SK-N-SH (cell line): ENCODE data around the gene NDUFAF4.

ENCODE experiments used
- CHD2 ChIP-seq: fragments of 150-350 bp; IDR thresholded peaks from 2 replicates; pipeline ENCODE4 v1.6.1; 2018; ENCODE audit warnings: low read length; ENCODE audit not compliant: partially characterized antibody
- EP300 ChIP-seq, 2 experiments: IDR thresholded peaks; 2 replicates each; pipeline versions ENCODE4 v1.4.0 to v1.6.1; 2012; ENCODE audit warnings: borderline replicate concordance in 1 of 2, low read depth in 1 of 2, low read length in 1 of 2
- POLR2AphosphoS5 ChIP-seq: IDR thresholded peaks from 2 replicates; pipeline ENCODE4 v1.6.1; 2012; ENCODE audit warnings: low read depth, low read length
- RCOR1 ChIP-seq: fragments of 150-350 bp; IDR thresholded peaks from 2 replicates; pipeline ENCODE4 v1.6.1; 2017; ENCODE audit warnings: antibody characterized with exemption, low read length
- REST ChIP-seq: IDR thresholded peaks from 2 replicates; pipeline ENCODE4 v1.6.1; 2012; ENCODE audit warnings: mild to moderate bottlenecking, low read depth, low read length, moderate library complexity
- RFX5 ChIP-seq: IDR thresholded peaks from 2 replicates; pipeline ENCODE4 v1.6.1; 2012; ENCODE audit warnings: mild to moderate bottlenecking, improper control_type of control experiment, low read length
- SIN3A ChIP-seq: IDR thresholded peaks from 2 replicates; pipeline ENCODE4 v1.6.1; 2012; ENCODE audit warnings: low read depth, mild to moderate bottlenecking, low read length, moderate library complexity, borderline replicate concordance
- USF1 ChIP-seq: IDR thresholded peaks from 2 replicates; pipeline ENCODE4 v1.4.0; 2012; ENCODE audit warnings: low read depth, borderline replicate concordance
- YY1 ChIP-seq: IDR thresholded peaks from 2 replicates; pipeline ENCODE4 v1.4.0; 2012; ENCODE audit warnings: low read depth, mild to moderate bottlenecking
- TF ChIP-seq, protein P1 (sequence below): fragments of 200-600 bp; sonication (generic); IDR thresholded peaks from 2 replicates; pipeline ENCODE4 v1.6.1; 2017; ENCODE audit warnings: antibody characterized with exemption, mild to moderate bottlenecking, moderate library complexity
- TF ChIP-seq, protein P2 (sequence below): IDR thresholded peaks from 2 replicates; pipeline ENCODE4 v1.4.0; 2012; ENCODE audit warnings: low read depth
- TF ChIP-seq, protein P3 (sequence below): fragments of 150-350 bp; IDR thresholded peaks from 2 replicates; pipeline ENCODE4 v1.6.1; 2017; ENCODE audit warnings: antibody characterized with exemption, low read length, low read depth, borderline replicate concordance

GRCh38 chr6:96900873-96901272 is 3.2 kb upstream of the NDUFAF4 start:
- TF ChIP-seq POLR2AphosphoS5 (no peak), USF1 (no peak), RFX5 (no peak), REST (no peak), RCOR1 (no peak), EP300 (IDR thresholded peaks at IDR 0.05; ENCODE audit: borderline replicate concordance in 1 of 2, low read depth in 1 of 2, low read length in 1 of 2) (no peak), YY1 (no peak), SIN3A (no peak), CHD2 (no peak)
- TF ChIP-seq, protein P1, sequence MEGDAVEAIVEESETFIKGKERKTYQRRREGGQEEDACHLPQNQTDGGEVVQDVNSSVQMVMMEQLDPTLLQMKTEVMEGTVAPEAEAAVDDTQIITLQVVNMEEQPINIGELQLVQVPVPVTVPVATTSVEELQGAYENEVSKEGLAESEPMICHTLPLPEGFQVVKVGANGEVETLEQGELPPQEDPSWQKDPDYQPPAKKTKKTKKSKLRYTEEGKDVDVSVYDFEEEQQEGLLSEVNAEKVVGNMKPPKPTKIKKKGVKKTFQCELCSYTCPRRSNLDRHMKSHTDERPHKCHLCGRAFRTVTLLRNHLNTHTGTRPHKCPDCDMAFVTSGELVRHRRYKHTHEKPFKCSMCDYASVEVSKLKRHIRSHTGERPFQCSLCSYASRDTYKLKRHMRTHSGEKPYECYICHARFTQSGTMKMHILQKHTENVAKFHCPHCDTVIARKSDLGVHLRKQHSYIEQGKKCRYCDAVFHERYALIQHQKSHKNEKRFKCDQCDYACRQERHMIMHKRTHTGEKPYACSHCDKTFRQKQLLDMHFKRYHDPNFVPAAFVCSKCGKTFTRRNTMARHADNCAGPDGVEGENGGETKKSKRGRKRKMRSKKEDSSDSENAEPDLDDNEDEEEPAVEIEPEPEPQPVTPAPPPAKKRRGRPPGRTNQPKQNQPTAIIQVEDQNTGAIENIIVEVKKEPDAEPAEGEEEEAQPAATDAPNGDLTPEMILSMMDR, result no peak
- TF ChIP-seq, protein P2, sequence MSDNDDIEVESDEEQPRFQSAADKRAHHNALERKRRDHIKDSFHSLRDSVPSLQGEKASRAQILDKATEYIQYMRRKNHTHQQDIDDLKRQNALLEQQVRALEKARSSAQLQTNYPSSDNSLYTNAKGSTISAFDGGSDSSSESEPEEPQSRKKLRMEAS, result no peak
- TF ChIP-seq, protein P3, sequence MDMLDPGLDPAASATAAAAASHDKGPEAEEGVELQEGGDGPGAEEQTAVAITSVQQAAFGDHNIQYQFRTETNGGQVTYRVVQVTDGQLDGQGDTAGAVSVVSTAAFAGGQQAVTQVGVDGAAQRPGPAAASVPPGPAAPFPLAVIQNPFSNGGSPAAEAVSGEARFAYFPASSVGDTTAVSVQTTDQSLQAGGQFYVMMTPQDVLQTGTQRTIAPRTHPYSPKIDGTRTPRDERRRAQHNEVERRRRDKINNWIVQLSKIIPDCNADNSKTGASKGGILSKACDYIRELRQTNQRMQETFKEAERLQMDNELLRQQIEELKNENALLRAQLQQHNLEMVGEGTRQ, result no peak
